ENCODE data around the gene LRRC8D.

Gene LRRC8D

DNA sequence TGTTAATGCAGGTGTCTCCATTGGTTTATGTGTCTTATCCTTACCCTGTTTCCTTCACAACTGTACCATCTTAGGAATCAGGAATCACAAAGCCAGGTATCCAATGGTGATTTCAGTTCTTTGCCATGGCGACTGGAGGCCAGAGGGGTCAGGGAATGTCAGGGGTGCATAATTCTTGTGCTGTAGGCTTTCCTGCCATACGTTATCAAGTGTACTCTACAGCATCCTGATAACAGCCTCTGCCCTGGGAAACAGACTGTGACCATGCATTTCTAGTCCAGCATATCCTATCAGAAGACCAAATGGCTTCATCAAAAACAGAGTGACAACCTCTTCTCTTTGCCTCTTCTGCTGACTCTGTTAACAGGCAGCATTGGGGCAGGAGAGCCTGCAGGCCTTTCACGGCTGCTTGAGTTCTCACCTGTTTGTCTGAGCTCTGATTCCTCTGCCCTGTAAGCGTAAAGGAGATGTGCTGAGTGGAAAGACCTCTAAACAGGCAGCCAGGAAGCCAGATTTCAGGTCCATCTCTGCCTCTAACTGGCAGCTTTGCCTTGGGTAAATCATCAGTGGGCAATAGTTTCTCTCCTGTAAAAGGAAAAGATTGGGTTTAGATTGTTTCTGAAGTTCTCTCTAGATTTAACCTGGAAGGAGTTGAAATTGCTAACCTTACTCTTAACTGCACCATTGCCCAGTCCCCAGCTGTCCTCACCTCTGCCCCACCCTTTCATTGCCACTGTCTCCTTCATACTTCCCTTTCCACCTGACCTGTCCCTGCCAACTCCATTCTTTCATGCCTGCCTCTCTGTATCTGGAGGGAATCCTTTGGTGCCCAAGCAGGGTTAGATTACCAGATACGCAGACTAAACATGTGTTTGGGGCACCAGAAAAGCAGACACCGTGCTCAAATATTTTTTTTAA is 80.2 kb downstream of the LRRC8D start:
- Histone ChIP-seq H3K79me2 (ENCODE audit: insufficient read depth, low read length) (no peaks in the 10 kb centered on the region), H3K9me3 (ENCODE audit: insufficient read depth, low read length) (no peaks in the 10 kb centered on the region), H3K9ac (ENCODE audit: low read length) (no peak overlapping the region), H3K36me3 (ENCODE audit: low read length) (no peaks in the 10 kb centered on the region), H4K20me1 (ENCODE audit: low read depth, low read length) (no peaks in the 10 kb centered on the region), H3K4me2 (ENCODE audit: low read depth, low read length, poor library complexity, severe bottlenecking) (no peak overlapping the region), H3K27me3 (ENCODE audit: low read length) (no peaks in the 10 kb centered on the region), H3K4me3 (ENCODE audit: insufficient read depth, low read length, poor library complexity, severe bottlenecking) (no peak overlapping the region), H3F3A (ENCODE audit: insufficient read depth) (no peaks in the 10 kb centered on the region), H3K27ac (ENCODE audit: low read depth, low read length) (no peak overlapping the region), H3K9me2 (replicated peaks; ENCODE audit: insufficient read depth, low read length) (no peaks in the 10 kb centered on the region), H2AFZ (ENCODE audit: low read depth, low read length, severe bottlenecking) (no peak overlapping the region)
- TF ChIP-seq, protein P1, sequence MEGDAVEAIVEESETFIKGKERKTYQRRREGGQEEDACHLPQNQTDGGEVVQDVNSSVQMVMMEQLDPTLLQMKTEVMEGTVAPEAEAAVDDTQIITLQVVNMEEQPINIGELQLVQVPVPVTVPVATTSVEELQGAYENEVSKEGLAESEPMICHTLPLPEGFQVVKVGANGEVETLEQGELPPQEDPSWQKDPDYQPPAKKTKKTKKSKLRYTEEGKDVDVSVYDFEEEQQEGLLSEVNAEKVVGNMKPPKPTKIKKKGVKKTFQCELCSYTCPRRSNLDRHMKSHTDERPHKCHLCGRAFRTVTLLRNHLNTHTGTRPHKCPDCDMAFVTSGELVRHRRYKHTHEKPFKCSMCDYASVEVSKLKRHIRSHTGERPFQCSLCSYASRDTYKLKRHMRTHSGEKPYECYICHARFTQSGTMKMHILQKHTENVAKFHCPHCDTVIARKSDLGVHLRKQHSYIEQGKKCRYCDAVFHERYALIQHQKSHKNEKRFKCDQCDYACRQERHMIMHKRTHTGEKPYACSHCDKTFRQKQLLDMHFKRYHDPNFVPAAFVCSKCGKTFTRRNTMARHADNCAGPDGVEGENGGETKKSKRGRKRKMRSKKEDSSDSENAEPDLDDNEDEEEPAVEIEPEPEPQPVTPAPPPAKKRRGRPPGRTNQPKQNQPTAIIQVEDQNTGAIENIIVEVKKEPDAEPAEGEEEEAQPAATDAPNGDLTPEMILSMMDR (IDR thresholded peaks at IDR 0.05; ENCODE audit: insufficient read depth, low read length, poor library complexity, severe bottlenecking) = no peak
- no peak for TF ChIP-seq EZH2phosphoT487 (conservative IDR thresholded peaks at IDR 0.05; ENCODE audit: low read length)

DNA sequence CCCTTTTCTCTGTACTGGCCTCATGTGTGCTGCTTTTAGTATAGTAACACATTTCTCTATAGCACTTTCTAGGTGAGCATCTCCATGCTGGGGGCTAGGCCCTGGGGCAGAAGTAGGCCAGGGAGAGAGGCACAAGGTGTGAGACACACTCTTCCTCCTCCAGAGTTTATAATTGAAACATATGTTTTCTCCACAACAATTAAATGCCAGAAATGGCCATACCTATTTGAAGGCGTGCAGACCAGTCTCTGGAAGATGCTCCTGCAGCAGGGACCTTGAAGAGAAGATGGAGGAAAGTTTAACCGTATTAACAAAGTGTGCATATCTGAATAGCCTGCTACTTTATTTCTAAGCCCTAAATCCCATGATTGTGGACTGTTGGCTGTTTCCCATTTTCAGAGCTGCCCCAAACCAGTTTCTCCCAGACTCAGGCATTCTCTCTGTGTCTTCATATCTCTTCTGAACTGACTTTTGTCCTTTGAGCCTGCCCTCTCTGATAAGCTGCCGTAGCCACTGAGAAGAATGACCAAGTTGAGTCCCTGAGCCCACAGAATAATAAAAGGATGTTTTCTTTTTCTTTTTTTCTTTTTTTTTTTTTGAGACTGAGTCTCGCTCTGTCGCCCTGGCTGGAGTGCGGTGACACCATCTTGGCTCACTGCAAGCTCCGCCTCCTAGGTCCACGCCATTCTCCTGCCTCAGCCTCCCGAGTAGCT is 81.3 kb downstream of the LRRC8D start:
- Histone ChIP-seq H3K79me2 (ENCODE audit: insufficient read depth, low read length) (peaks cover 5% of the 10 kb centered on the region; the same call in 1 of the 2 replicates), H3K4me3 (ENCODE audit: insufficient read depth, low read length, poor library complexity, severe bottlenecking) (no peak overlapping the region), H3K27me3 (ENCODE audit: low read length) (no peaks in the 10 kb centered on the region), H3K9me3 (ENCODE audit: insufficient read depth, low read length) (no peaks in the 10 kb centered on the region), H4K20me1 (ENCODE audit: low read depth, low read length) (no peaks in the 10 kb centered on the region), H3K9ac (ENCODE audit: low read length) (no peak overlapping the region), H3K36me3 (ENCODE audit: low read length) (no peaks in the 10 kb centered on the region), H3K9me2 (replicated peaks; ENCODE audit: insufficient read depth, low read length) (no peaks in the 10 kb centered on the region), H2AFZ (ENCODE audit: low read depth, low read length, severe bottlenecking) (no peak overlapping the region), H3F3A (ENCODE audit: insufficient read depth) (no peaks in the 10 kb centered on the region), H3K4me2 (ENCODE audit: low read depth, low read length, poor library complexity, severe bottlenecking) (no peak overlapping the region), H3K27ac (ENCODE audit: low read depth, low read length) (no peak overlapping the region)
- TF ChIP-seq, protein P1 (IDR thresholded peaks at IDR 0.05; ENCODE audit: insufficient read depth, low read length, poor library complexity, severe bottlenecking) = no peak
- no peak for TF ChIP-seq EZH2phosphoT487 (conservative IDR thresholded peaks at IDR 0.05; ENCODE audit: low read length)

DNA sequence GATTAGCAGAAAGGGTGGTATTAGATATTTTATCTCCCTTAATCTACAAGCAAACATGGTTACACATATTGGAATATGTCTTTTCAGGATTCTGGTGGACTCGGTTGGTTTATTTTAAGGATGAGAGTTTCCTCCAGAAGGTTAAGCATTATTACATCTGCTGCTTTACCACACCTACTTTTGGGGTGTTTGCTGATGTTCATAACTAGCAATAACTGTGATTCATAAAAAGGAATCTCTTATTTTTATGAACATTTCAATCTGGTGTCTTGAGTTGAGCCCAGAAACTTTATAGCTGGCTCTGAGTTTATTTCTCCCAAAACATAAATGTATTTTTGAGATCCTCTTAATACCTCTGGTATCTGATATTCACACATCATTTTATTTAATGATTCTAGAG is 82.7 kb downstream of the LRRC8D start:
- Histone ChIP-seq H3K9ac (ENCODE audit: low read length) (no peak overlapping the region), H3F3A (ENCODE audit: insufficient read depth) (no peaks in the 10 kb centered on the region), H2AFZ (ENCODE audit: low read depth, low read length, severe bottlenecking) (no peak overlapping the region), H3K4me3 (ENCODE audit: insufficient read depth, low read length, poor library complexity, severe bottlenecking) (no peak overlapping the region), H3K9me2 (replicated peaks; ENCODE audit: insufficient read depth, low read length) (no peaks in the 10 kb centered on the region), H3K9me3 (ENCODE audit: insufficient read depth, low read length) (no peaks in the 10 kb centered on the region), H3K27ac (ENCODE audit: low read depth, low read length) (no peak overlapping the region), H4K20me1 (ENCODE audit: low read depth, low read length) (no peaks in the 10 kb centered on the region), H3K36me3 (ENCODE audit: low read length) (no peaks in the 10 kb centered on the region), H3K27me3 (ENCODE audit: low read length) (no peaks in the 10 kb centered on the region), H3K4me2 (ENCODE audit: low read depth, low read length, poor library complexity, severe bottlenecking) (no peak overlapping the region), H3K79me2 (ENCODE audit: insufficient read depth, low read length) (peaks cover 5% of the 10 kb centered on the region; the same call in 1 of the 2 replicates)
- no peak for TF ChIP-seq EZH2phosphoT487 (conservative IDR thresholded peaks at IDR 0.05; ENCODE audit: low read length)
- TF ChIP-seq, protein P1 (IDR thresholded peaks at IDR 0.05; ENCODE audit: insufficient read depth, low read length, poor library complexity, severe bottlenecking) = no peak

Data from SU-DHL-6 (cell line).